ENCODE data around the gene PFKFB4.

DNA sequence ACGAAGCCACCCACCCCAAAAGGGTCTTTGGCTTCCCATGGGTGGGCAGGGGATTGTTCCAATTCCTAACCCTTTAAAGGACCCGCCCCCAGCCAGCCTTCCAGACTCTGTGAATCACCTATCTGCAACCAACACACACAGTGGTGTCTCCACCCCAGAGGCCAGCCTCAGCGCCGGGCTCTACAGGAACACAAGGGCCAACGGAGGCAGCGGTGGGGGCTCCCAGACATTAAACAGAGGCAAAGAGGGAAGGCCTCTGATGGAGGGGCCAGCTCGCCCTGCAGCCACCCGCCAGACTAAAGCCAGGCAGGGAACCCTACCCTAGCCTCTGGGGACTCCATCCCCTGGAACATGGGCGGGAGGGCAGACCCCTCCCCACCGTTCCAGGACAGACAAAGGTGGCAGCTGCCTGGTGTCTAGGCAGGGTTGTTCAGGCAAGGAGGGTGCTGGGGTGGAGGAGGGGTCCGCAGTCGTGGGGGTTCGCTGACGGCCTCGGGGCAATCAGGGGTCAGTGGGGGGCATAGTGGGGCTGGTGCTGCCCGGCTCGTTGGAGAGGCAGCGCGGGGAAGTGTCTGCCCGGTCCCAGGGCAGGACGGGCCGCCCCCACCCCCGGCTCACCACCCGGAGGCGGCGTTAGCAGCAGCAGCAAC lies 53.1 kb downstream of the PFKFB4 start:
- TF ChIP-seq, protein P1, sequence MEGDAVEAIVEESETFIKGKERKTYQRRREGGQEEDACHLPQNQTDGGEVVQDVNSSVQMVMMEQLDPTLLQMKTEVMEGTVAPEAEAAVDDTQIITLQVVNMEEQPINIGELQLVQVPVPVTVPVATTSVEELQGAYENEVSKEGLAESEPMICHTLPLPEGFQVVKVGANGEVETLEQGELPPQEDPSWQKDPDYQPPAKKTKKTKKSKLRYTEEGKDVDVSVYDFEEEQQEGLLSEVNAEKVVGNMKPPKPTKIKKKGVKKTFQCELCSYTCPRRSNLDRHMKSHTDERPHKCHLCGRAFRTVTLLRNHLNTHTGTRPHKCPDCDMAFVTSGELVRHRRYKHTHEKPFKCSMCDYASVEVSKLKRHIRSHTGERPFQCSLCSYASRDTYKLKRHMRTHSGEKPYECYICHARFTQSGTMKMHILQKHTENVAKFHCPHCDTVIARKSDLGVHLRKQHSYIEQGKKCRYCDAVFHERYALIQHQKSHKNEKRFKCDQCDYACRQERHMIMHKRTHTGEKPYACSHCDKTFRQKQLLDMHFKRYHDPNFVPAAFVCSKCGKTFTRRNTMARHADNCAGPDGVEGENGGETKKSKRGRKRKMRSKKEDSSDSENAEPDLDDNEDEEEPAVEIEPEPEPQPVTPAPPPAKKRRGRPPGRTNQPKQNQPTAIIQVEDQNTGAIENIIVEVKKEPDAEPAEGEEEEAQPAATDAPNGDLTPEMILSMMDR (IDR thresholded peaks at IDR 0.05): no peak
- TF ChIP-seq POLR2A (IDR thresholded peaks at IDR 0.05): no peak
